Hematopoietic multipotent progenitor cell treated with erythropoietin and hydrocortisone succinate and interleukin-3 and kit ligand, for 4 days (in vitro differentiated cells): ENCODE measurements around the gene RPL13.
A peak's percentile ranks its signal among the peaks of the same experiment; 100 is the strongest.
"Not testable (repeated sequence)": the region's sequence is repeated elsewhere in the genome, so short reads cannot be mapped to it uniquely, and the experiment has no call there.

ENCODE experiments used
- DNase-seq: peaks from one replicate; pipeline ENCODE4 v3.0.0-alpha.2; 2015

Gene RPL13

GRCh38 chr16:89563639-89564392, 3.3 kb downstream of the RPL13 start:
- no peak for DNase-seq

DNA sequence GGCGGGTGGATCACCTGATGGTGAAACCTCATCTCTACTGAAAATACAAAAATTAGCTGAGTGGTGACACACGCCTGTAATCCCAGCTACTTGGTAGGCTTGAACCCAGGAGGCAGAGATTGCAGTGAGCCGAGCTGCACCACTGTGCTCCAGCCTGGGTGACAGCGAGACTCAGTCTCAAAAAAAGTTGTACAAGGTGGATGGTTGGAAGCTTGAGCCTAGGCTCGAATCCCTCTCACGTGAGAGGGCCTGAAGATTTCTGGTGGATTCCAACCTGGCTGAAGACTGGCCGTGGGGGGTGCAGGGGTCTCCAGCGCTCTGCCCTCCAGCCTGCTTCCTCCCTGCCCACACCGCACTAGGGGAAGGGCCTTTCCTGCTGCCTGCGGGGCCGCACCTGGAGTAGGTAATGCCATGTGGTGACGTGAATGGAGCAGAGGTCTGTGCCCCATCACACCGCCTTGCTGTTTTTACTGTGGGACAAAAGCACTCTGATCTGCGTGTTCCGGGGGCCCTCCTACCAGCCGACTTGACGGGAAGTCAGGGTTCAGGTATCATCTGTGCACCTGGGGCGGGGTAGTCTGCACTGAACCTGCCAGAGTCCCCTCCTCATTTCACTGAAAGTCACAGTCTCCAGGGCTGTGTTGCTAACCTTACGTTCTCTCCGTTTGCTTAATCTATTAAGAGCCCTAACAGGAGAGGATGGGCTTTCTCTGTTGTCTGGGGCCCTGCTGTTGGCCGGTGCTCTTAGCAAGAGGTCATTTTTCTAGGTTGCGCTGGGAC, 4.2 kb downstream of the RPL13 start:
- DNase-seq, result peak; percentile 52

DNA sequence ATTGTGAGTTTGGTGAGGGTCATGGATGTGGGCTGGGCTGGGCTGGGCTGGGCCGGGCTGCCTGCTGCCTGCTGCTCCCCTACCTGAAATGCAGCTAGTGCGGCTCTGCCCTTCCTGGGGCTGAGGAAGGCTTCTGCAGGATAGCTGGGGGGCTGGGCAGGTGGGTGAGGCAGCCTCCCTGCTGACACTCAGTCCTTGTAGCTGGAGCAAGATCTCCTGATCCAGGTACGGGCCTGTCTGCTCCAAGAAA, 4.7 kb downstream of the RPL13 start:
- no peak for DNase-seq

DNA sequence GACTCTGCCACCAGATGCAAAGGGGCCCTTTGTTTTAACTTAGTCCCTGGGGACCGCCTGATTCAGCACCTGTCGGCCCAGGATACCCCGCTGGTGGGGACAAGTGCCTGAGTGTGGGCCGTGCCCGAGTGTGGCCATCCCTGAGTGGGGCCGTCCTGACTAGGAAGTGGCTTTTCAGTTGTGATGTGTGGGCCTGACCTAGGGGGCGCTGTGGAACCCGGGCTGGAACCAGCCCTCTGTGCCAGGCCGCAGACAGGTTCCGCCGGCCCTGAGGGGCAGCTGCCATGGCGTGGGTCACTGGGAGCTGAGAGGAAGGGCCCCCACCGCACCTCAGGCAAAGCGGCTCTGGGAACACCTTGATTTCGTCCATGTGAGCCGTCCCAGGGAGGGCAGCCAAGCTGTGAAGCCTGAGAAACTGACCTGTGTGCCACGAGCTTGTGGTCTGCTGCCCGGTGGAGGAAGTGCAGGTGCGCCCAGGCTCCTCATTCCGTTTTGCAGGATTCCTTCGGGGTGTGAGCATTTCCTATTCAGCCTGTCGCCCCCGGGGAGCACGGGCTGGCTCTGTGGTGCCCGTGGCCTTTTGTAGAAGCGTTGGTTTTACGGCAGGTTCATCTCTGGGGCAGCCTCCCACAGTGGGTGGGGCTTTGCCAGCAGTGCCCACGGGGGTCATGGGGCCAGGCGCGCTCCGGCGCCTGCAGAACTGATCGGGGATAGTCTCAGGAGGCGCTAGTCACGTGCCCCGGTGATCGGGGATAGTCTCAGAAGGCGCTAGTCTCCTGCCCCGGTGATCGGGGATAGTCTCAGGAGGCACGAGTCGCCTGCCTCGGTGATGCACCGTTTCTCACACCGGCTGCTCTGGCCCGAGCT, 5.3 kb downstream of the RPL13 start:
- DNase-seq, result peak; percentile 83

DNA sequence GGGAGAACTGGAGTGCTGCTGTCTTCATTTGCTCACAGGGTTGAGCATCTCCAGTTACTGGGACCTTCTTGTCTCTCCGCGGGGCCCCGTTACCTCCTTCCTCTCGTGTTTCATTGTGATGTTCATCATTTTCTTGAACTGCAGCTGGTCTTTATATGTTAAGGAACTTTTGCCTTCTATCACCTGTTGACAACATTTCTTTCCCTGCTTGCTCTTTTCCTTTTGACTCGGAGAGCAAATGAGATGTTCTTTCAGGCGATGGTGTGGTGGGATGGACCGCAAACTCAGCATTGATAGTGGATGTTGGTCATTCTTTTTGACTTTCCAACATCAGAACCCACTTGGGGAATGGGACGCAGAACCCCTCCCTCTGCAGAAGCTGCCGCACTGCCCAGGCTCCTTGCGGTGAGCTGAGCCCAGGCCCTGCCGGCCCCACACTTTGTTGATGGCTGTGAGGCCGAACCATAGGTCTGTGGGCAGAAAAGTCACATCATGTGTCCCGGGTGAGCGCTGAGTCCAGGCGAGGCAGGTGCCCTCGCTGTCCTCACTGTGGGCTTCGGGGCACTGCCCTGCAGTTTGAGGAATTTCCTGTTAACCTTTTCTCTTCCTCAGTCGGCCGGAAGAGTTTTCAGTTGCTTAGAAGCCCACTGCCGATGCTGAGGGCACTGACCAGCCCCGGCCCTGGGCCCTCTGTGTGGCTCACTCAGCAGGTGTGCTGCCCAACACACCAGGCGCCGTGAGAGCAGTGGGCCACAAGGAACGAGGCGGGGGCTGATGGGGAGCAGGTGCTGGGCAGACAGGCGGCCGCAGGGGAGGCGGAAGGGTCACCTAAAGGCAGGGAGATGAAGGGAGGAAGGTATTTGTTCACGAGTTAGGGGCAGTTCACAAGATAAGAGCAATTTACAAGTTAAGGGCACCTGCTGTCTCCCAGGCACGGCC, 7.4 kb downstream of the RPL13 start:
- DNase-seq, result no peak

GRCh38 chr16:89569506-89570341, 9.2 kb downstream of the RPL13 start:
- DNase-seq, result no peak

DNA sequence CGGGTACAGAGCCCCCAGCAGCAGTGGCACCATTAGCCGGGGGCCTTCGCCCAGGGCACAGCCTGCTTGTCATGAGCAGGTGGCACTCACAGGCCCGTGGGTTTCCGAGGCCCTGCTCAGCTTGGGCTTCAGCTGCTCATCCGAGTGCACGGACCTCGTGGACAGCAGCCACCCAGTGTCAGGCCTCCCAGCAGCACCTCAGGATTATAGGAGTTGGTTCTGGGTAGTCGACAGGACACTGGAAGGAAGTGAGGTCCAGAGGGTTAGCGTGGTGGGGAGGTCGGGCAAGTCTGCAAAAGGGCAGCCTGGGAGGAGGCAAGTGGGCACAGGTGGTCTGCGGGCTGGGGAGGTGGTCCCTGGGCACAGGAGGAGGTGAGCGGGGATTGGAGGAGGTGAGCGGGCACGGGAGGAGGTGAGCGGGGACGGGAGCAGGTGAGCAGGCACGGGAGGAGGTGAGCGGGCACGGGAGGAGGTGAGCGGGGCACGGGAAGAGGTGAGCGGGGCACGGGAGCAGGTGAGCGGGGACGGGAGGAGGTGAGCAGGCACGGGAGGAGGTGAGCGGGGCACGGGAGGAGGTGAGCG, 10.0 kb downstream of the RPL13 start:
- no peak for DNase-seq

DNA sequence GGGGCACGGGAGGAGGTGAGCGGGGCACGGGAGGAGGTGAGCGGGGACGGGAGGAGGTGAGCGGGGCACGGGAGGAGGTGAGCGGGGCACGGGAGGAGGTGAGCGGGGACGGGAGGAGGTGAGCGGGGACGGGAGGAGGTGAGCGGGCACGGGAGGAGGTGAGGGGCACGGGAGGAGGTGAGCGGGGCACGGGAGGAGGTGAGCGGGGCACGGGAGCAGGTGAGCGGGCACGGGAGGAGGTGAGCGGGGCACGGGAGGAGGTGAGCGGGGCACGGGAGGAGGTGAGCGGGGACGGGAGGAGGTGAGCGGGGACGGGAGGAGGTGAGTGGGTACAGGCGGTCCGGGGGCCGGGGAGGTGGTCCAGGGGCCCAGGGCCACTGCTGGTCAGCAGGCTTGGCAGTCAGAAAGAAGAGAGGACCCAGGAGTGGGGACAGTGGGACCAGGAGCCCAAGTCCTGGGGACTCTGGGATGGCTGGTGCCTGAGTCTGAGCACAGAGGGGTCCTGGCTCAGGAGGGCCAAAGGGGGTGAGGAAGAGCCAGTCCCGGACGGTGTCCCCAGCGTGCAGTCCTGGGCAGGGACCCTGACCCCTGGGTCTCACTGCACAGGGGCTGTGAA, 10.6 kb downstream of the RPL13 start:
- DNase-seq, result not testable (repeated sequence)

DNA sequence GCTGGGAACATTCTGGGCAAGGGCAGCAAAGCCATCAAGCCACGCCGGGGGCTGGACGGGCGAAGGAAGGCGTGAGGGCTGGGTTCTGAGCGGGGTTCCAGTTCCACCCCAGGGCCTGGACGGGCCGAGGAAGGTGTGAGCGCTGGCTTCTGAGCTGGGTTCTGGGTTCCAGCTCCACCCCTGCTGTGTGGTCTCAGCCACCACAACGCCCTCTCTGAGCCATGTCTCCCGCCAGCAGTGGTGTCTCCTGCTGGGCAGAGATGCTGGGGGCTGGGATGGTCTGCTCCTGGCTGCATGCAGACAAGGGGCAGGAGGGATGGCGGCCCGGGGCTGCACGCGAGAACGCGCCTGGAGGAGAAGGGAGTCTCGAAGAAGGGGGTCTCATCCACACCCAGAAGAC, 11.2 kb downstream of the RPL13 start:
- DNase-seq, result no peak

DNA sequence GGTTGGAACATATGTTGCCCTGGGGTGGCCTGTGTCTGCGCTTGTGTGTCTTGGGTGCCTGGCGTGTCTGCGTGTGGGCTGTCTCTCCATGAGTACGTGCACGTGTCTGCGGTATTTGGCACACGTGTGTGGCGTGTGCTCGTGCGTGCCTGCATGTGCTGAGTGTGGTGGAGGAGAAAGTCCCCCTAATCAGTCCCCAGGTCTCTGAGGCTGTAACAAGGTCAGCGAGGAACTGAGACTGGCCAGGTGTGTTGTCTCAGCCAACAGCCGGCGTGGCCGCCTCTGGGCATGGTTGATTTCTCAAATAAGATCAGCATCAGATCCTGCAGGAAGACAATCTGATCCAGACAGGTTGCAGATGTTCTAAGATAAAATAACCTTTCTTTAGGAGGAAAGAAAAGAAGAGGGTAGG, 11.6 kb downstream of the RPL13 start:
- DNase-seq, result no peak

- peak; percentile 46 for DNase-seq
Observed at GRCh38 chr16:89572485-89573205, 12.2 kb downstream of the RPL13 start.

- DNase-seq, result no peak
Observed at GRCh38 chr16:89573826-89574680, 13.6 kb downstream of the RPL13 start.

DNA sequence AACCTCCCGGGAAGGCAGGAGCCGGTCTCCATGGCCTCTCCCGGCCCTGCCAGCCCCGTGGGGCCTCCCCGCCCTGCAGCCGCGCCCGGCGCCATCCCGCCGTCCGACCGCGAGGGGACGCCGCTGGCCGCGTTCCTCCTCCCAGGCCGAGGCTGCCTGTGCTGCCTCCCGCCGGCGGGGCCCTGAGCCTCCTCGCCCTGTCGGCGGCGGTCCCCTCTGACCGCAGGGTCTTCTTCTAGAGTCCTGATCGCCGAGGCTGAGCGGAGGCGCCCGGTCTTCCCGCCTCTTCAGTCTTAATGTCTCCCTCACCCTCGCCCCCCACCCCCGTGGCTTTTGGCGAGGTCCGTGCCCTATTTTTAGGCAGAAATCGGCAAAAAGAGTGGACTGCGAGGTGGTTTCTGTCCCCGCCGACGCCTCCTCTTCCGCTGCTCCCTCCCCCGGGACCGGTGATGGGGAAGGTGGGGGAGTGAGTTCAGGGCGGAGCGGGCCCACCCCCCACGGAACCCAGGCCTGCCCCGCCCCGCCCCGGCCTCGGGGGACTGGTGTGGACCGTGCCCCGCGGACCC, 14.3 kb downstream of the RPL13 start:
- peak; percentile 85 for DNase-seq

DNA sequence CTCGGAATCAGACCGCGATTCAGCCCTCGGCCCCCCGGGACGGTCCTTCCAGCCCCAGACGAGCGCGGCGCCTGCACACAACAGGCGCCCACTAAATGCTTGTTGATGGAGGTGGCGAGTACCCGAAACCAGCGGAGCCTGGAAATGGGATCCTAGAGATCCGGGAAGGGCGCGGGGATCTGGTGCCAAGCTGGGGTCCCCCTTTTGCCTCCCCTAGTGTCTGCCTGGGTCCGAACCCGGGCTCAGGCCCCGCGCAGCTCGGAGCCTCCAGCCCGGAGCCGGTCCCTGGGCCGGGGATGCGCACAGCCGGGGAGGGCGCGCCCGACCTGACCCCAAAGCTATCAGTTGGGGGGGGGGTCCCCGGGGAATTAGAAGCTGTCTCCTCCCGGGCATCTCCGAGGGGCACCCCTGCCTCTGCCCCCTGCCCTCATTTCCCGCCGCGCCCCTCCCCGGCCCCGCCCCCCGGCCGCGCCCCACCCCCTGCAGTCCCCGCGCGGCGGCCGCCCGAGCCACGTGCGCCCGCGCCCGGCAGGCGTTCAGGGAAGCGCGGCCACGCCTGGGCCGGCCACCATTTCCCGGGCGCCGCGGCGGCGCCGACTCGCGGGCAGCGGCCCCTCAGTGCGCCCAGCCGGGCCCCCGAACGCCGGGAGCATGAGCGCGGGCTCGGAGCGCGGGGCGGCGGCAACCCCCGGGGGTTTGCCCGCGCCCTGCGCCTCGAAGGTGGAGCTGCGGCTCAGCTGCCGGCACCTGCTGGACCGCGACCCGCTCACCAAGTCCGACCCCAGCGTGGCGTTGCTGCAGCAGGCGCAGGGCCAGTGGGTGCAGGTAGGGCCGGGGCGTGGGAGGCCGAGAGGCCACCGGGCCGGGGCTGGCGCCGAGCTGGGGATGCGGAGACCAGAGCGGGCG, 15.0 kb downstream of the RPL13 start, which contains the start of gene CPNE7:
CPNE7 (plus strand) TSS at position 512 of the 906 bp plus-strand sequence; CDS start at position 652, 140 bp downstream.
- DNase-seq, result no peak

DNA sequence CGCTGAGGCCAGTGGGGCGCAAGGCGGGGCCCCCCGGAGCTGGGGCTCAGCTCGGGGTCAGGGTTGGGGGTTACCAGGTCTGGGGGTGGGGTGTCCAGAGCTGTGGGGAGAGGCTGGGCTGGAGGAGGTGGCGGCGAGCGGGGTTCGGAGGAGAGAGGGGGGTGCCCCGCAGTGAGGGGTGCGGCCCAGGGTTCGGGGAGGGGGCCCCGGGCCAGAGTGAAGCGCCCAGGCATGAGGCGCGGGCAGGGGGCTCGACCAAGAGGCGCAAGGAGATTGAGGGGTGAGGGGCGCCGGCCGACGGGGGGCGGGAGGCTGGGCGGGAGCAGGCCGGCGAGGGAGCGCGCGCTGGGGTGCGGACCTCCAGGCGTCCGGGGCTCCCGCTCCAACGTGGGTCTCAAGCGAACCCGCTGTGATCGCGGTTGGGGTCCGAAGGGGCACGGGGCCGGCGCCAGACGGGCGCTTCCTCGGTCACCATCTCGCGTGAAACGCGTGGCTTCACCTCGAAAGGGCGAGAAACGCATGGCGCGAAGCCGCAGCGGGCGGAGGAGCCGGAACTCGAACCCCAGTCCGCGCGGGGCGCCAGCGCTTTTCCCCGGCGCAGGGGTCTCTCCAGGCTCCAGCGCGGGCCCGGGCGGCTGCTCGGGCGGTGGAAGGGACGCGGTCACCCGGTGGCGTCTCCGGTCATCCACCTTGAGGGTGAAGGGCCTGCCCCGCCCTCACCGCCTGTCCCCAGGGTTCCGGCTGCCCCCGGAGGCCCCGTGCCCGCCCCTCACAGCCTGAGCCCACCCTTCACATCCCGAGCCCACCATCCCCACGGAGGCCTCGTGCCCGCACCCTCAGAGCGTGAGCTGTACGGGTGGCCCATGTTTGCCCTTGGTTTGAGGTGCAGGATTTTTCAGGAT, 15.9 kb downstream of the RPL13 start:
- no peak for DNase-seq

- no peak for DNase-seq
Observed at GRCh38 chr16:89577055-89577759, 16.7 kb downstream of the RPL13 start.
